ENCODE measurements around the gene COPE.

The COPE gene

GRCh38 chr19:18900700-18901481 is 18.3 kb downstream of the COPE start:
- peaks cover 18% of the 10 kb centered on the region for H3K36me3 ChIP-seq (replicated peaks; ENCODE audit: low read depth, low read length)
- no peak for TF ChIP-seq EZH2phosphoT487 (IDR thresholded peaks at IDR 0.05; ENCODE audit: low read depth)
- TF ChIP-seq CTCF (IDR thresholded peaks at IDR 0.05; ENCODE audit: low read depth, low read length), result no peak
- H2AFZ ChIP-seq (ENCODE audit: low read depth, low read length), result no peak overlapping the region
- H3K4me3 ChIP-seq (ENCODE audit: low read length), result no peak overlapping the region
- H3K79me2 ChIP-seq (ENCODE audit: low read length), result no peaks in the 10 kb centered on the region
- no peak overlapping the region for H3K9ac ChIP-seq (ENCODE audit: low read length)
- no peaks in the 10 kb centered on the region; the same call in 1 of the 2 replicates for H4K20me1 ChIP-seq (ENCODE audit: insufficient read depth, low read length)
- H3K27me3 ChIP-seq (ENCODE audit: low read depth, low read length), result no peaks in the 10 kb centered on the region
- H3K4me2 ChIP-seq (ENCODE audit: low read length), result no peak overlapping the region
- H3K9me3 ChIP-seq (ENCODE audit: insufficient read depth, low read length), result no peaks in the 10 kb centered on the region
- no peak overlapping the region for H3K27ac ChIP-seq (ENCODE audit: low read length)
- no peaks in the 10 kb centered on the region for H3K4me1 ChIP-seq (ENCODE audit: low read length)

- Histone ChIP-seq H3K4me3 (ENCODE audit: low read length) (no peak overlapping the region), H3K9me3 (ENCODE audit: insufficient read depth, low read length) (no peaks in the 10 kb centered on the region), H2AFZ (ENCODE audit: low read depth, low read length) (no peak overlapping the region), H3K9ac (ENCODE audit: low read length) (no peak overlapping the region), H3K79me2 (ENCODE audit: low read length) (no peaks in the 10 kb centered on the region), H3K4me2 (ENCODE audit: low read length) (no peak overlapping the region), H3K27me3 (ENCODE audit: low read depth, low read length) (no peaks in the 10 kb centered on the region), H3K27ac (ENCODE audit: low read length) (no peak overlapping the region), H3K36me3 (replicated peaks; ENCODE audit: low read depth, low read length) (peaks cover 18% of the 10 kb centered on the region), H3K4me1 (ENCODE audit: low read length) (no peaks in the 10 kb centered on the region), H4K20me1 (ENCODE audit: insufficient read depth, low read length) (no peaks in the 10 kb centered on the region; the same call in 1 of the 2 replicates)
- TF ChIP-seq CTCF (IDR thresholded peaks at IDR 0.05; ENCODE audit: low read depth, low read length), result no peak
- TF ChIP-seq EZH2phosphoT487 (IDR thresholded peaks at IDR 0.05; ENCODE audit: low read depth), result no peak
These were observed 19.3 kb downstream of the COPE start for GRCh38 chr19:18899624-18900560.

- H3K36me3 ChIP-seq (replicated peaks; ENCODE audit: low read depth, low read length), result peaks cover 18% of the 10 kb centered on the region
- no peak overlapping the region for H2AFZ ChIP-seq (ENCODE audit: low read depth, low read length)
- H3K9ac ChIP-seq (ENCODE audit: low read length), result no peak overlapping the region
- H3K79me2 ChIP-seq (ENCODE audit: low read length), result no peaks in the 10 kb centered on the region
- TF ChIP-seq CTCF (IDR thresholded peaks at IDR 0.05; ENCODE audit: low read depth, low read length) (no peak), EZH2phosphoT487 (IDR thresholded peaks at IDR 0.05; ENCODE audit: low read depth) (no peak)
- no peaks in the 10 kb centered on the region for H3K27me3 ChIP-seq (ENCODE audit: low read depth, low read length)
- H3K4me1 ChIP-seq (ENCODE audit: low read length), result no peaks in the 10 kb centered on the region
- H3K9me3 ChIP-seq (ENCODE audit: insufficient read depth, low read length), result no peaks in the 10 kb centered on the region
- no peaks in the 10 kb centered on the region; the same call in 1 of the 2 replicates for H4K20me1 ChIP-seq (ENCODE audit: insufficient read depth, low read length)
- no peak overlapping the region for H3K4me2 ChIP-seq (ENCODE audit: low read length)
- H3K27ac ChIP-seq (ENCODE audit: low read length), result no peak overlapping the region
- no peak overlapping the region for H3K4me3 ChIP-seq (ENCODE audit: low read length)
These were observed 20.4 kb downstream of the COPE start for GRCh38 chr19:18898607-18899408.

Measured in OCI-LY3 (cell line).